Measurements from ENCODE around the gene IMPG2.
"Not testable (repeated sequence)": the region's sequence is repeated elsewhere in the genome, so short reads cannot be mapped to it uniquely, and the experiment has no call there.

IMPG2 gene

GRCh38 chr3:101320475-101320874 lies at the start of gene IMPG2:
TSS of gene IMPG2 (minus strand) at chr3:101320575. CDS start at chr3:101320372, 203 bp downstream.
- DNase-seq, result no peak

DNA sequence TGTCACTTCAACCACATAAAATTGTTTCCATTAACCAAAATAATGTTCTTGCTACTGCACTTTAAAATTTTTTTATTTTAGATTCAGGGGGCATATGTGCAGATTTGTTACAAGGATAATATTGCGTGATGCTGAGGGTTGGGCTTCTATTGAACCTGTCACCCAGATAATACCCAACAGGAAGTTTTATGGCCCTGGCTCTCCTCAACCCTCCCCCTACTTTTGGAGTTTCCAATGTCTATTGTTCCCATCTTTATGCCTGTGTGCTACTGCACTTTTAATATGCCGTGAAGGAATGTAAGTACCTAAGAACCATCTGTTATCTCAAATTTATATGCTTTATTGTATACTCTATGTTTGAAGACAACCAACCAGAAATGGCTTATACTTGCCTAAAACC lies 42.0 kb upstream of the IMPG2 start:
- no peak for DNase-seq

GRCh38 chr3:101351829-101352228 lies 31.5 kb upstream of the IMPG2 start:
- DNase-seq, result no peak

GRCh38 chr3:101340591-101340990 lies 20.2 kb upstream of the IMPG2 start:
- no peak for DNase-seq

GRCh38 chr3:101333883-101334282 lies 13.5 kb upstream of the IMPG2 start:
- no peak for DNase-seq

DNA sequence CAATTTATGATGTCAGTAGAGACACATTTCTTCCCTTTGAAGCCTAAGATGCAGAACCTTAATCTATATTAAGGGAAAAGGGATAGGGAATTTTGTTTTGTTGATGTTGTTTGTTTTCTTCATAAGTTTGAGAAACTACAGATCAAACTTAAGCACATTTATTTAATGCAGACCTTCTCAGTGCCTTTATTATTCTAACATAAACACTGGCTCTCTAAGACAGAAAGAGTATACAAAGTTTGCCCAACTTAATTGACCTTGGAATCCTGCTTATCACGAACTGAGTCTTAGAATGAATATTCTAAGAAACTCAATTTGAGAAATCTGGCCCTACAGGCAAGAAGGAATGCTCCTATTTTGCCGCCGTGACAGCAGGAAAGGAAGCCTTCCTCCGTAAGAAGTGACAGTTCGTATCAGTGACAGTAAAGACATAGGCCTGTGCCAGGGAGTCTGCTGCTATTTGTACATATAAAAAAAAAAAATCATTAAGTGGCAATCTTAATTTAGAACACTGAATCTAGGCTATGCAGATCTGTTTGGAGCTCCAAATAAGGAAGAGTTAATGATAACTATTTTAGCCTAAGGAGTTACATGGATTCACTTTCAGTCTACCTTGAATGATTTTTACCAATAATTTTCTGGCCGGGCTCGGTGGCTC lies 8.8 kb upstream of the IMPG2 start:
- no peak for DNase-seq

DNA sequence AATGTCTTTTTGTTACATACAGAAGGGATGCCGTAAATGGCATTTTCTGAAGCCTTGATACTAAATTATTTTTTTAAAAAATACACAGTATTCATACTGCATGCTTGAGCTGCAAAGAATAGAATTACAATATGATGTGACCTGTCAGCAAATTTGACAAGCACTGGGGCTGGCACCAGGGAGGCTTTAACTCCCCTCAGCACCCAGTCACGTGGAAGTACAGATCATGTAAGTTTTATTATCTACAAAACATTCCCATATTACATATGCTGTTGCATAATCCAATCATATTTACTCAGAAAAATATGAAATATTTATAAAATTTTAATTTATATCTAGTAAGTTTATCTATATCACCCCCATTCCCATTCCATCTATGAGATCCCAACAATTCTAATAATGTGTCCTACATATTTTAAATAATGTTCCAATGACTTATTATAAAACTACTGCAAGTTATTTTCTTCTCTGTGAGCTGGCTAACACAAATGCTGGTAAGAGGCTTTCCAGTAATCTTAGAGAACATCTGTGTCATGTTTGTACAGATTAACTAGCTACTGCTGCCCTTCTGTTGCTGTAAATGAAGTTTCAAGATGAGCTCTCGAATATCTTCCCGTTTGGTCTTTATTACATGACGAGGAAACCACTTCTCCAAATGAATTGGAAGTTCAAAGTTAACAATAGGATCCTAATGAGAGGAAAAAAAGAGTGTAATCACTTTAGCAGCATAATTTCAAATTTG lies 5.2 kb upstream of the IMPG2 start:
- no peak for DNase-seq

GRCh38 chr3:101319531-101319930 lies 844 bp downstream of the IMPG2 start:
- no peak for DNase-seq

DNA sequence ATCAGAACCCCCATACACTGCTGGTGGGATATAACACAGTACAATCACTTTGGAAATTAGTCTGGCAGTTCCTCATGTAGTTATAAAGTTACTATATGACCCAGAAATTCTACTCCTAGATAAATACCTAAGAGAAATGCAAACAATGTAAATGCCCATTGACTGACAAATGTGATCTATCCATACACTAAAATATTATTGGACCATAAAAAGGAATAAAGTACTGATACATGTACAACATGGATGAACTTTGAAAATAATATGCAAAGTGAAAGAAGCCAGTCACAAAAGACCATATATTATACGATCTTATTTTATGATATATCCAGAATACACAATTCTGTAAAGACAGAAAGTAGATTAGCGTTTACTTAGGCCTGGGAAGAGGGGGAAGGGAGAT lies 7.8 kb downstream of the IMPG2 start:
- DNase-seq, result no peak

- DNase-seq, result no peak
These were observed 8.7 kb downstream of the IMPG2 start for GRCh38 chr3:101311676-101312075.

- DNase-seq, result no peak
These were observed 9.4 kb downstream of the IMPG2 start for GRCh38 chr3:101310978-101311375.

DNA sequence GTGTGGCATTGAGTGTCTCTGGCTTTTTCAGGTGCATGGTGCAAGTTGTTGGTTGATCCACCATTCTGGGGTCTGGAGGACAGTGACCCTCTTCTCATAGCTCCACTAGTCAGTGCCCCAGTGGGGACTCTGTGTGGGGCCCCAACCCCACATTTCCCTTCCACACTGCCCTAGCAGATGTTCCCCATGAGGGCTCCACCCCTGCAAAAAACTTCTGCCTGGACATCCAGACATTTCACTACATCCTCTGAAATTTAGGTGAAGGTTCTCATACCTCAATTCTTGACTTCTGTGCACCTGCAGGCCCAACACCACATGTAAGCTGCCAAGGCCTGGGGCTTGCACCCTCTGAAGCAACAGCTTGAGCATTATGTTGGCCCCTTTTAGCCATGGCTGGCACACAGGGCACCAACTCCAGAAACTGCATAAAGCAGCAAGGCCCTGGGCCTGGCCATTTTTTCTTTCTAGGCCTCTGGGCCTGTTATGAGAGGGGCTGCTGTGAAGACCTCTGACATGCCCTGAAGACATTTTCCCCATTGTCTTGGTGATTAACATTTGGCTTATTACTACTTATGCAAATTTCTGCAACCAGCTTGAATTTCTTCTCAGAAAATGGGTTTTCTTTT lies 12.1 kb downstream of the IMPG2 start:
- DNase-seq, result not testable (repeated sequence)

GRCh38 chr3:101303836-101304235 lies 16.5 kb downstream of the IMPG2 start:
- no peak for DNase-seq

GRCh38 chr3:101303089-101303731 lies 17.2 kb downstream of the IMPG2 start:
- DNase-seq, result no peak

GRCh38 chr3:101300073-101300472 lies 20.3 kb downstream of the IMPG2 start:
- DNase-seq, result no peak

DNA sequence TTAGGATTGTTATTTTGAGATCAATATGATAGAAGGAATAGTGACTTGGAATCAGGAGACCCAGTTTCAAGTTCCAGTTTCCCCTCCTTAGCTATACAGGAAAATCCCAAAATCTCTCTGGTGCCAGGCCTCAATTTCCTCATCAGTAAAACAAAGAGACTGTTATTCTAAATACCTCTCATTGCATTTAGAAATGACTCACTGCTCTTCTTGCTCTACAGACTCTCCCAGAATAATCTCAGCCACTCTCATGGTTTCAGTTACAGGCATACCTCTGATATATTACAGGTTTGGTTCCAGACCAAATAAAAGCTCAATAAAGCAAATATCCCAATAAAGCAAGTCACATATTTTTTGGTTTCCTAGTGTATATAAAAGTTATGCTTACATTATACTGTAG lies 28.3 kb downstream of the IMPG2 start:
- no peak for DNase-seq

GRCh38 chr3:101288294-101288693 lies 32.1 kb downstream of the IMPG2 start:
- no peak for DNase-seq

DNA sequence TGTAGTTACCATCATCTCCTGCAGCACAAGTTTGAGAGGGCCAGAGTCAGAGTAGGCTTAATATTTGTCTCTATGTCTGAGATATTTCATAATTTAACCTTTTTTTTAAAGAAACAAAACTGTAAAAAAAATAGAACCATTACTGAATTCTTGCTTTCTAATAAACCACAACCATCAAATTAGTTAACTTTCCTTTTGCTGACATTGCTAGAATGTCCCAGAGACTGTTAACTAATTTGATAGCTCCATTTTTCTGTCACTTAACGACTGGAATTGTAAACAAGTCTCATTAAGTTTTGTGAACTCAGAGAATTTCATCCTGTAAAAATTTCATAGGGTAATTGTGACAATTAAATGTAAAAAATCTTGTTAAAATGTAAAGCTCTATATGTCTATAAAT lies 35.6 kb downstream of the IMPG2 start:
- DNase-seq, result no peak

DNA sequence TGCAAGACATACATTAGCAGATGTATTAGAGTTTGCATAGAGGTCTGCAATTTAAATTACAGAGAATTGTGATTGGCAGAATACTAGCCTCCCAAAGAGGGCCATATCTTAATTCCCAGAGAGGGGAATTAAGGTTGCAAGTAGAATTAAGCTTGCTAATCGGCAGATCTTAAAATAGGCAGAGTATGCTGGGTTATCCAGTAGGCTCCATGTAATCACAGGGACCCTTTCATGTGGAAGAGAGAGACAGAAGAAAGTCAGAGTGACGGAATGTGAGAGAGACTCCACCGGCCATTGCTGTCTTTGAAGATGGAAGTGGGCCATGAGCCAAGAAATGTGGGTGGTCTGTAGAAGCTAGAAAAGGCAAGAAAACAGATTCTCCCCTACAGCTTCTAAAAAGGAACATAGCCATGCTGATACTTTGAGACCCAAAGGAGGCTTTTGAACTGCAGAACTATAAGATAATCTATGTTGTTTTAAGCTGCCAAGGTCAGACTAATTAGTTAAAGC lies 38.8 kb downstream of the IMPG2 start:
- no peak for DNase-seq

- no peak for DNase-seq
These were observed 40.5 kb downstream of the IMPG2 start for GRCh38 chr3:101279765-101280385.

GRCh38 chr3:101279162-101279561 lies 41.2 kb downstream of the IMPG2 start:
- no peak for DNase-seq

DNA sequence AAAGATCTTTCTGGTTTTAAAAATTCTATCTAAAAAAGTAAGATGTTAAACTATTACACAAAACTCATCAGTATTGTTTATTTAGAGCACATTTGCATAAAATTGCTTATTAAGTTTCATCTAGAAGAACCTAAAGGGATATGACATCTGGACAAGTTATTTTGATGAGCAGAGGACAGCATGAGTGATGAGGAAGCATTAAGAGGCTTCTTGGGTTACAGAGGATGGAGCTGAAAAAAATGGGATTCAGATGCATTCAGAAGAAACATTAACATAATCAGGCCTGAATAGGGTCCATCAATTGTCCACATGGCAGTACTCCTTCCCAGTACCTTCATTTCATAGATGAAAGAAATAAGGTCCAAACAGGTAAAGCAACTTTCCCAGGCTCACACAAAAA lies 41.6 kb downstream of the IMPG2 start:
- DNase-seq, result no peak

DNA sequence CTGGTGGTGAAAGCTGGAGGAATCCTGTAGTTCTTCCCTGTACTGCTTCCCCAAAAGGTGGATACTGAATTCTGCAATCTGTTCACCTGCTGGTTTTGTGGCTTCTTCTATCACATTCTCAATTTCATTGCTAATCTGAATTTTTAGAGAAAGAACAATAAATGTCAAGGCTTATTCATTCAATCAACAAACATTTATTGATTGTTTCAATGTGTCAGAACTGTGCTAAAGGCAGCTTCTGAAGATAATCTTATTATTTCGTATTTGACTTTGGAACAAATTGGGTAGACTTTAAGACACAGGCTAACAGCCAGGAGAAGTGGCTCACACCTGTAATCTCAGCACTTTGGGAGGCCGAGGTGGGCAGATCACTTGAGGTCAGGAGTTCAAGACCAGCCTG lies 46.8 kb downstream of the IMPG2 start:
- no peak for DNase-seq

Data from MV-4-11 (cell line).